CD1c-positive myeloid dendritic cell (primary cell): Measurements from ENCODE around the gene ARHGDIB.

ENCODE experiments used
- DNase-seq: peaks from one replicate; pipeline ENCODE4 v3.0.0-alpha.2; 2016; ENCODE audit errors: extremely low spot score

The ARHGDIB gene

GRCh38 chr12:14982991-14983390 lies 21.6 kb upstream of the ARHGDIB start:
- peak; percentile 43 for DNase-seq

- DNase-seq, result peak; percentile 71
Measured at GRCh38 chr12:14982562-14982961, 21.2 kb upstream of the ARHGDIB start.

GRCh38 chr12:14981049-14981448 lies 19.6 kb upstream of the ARHGDIB start:
- DNase-seq, result peak; percentile 86

GRCh38 chr12:14979468-14979867 lies 18.1 kb upstream of the ARHGDIB start:
- DNase-seq, result no peak

GRCh38 chr12:14976658-14977057 lies 15.3 kb upstream of the ARHGDIB start:
- DNase-seq, result no peak

- DNase-seq, result peak; percentile 69
Measured at GRCh38 chr12:14975457-14975856, 14.1 kb upstream of the ARHGDIB start.

GRCh38 chr12:14974633-14975032 lies 13.2 kb upstream of the ARHGDIB start:
- DNase-seq, result no peak

- no peak for DNase-seq
Measured at GRCh38 chr12:14972816-14973215, 11.4 kb upstream of the ARHGDIB start, which contains the start of gene PDE6H. Gene PDE6H (plus strand): TSS chr12:14973042. CDS start chr12:14978013, 4,971 bp downstream.

GRCh38 chr12:14970473-14970872 lies 9.1 kb upstream of the ARHGDIB start:
- DNase-seq, result no peak

GRCh38 chr12:14968478-14968877 lies 7.1 kb upstream of the ARHGDIB start:
- no peak for DNase-seq

- no peak for DNase-seq
Measured at GRCh38 chr12:14965221-14965620, 3.8 kb upstream of the ARHGDIB start.

- DNase-seq, result no peak
Measured at GRCh38 chr12:14964406-14964805, 3.0 kb upstream of the ARHGDIB start.

- no peak for DNase-seq
Measured at GRCh38 chr12:14963520-14963919, 2.1 kb upstream of the ARHGDIB start.

- DNase-seq, result no peak
Measured at GRCh38 chr12:14962797-14963196, 1.4 kb upstream of the ARHGDIB start.

- DNase-seq, result peak; percentile 61
Measured at GRCh38 chr12:14962153-14962539, 745 bp upstream of the ARHGDIB start.

- peak; percentile 75 for DNase-seq
Measured at GRCh38 chr12:14960548-14961465, 594 bp downstream of the ARHGDIB start.

- no peak for DNase-seq
Measured at GRCh38 chr12:14959916-14960496, 1.4 kb downstream of the ARHGDIB start.

GRCh38 chr12:14959463-14959862 lies 1.9 kb downstream of the ARHGDIB start:
- peak; percentile 82 for DNase-seq

- DNase-seq, result no peak
Measured at GRCh38 chr12:14959126-14959440, 2.3 kb downstream of the ARHGDIB start.

GRCh38 chr12:14958361-14959125 lies 2.9 kb downstream of the ARHGDIB start:
- DNase-seq, result peak; percentile 28

GRCh38 chr12:14957551-14958168 lies 3.7 kb downstream of the ARHGDIB start:
- DNase-seq, result peak; percentile 56

- no peak for DNase-seq
Measured at GRCh38 chr12:14956905-14957304, 4.5 kb downstream of the ARHGDIB start.
